C4-2B (cell line): ENCODE results near the gene SQSTM1.
"Not testable (repeated sequence)": the region's sequence is repeated elsewhere in the genome, so short reads cannot be mapped to it uniquely, and the experiment has no call there.

Experiments used
- H3K27ac ChIP-seq: fragments of 450-650 bp; 2 replicates; pipeline ENCODE4 v1.5.1; 2017
- CTCF ChIP-seq: fragments of 450-650 bp; conservative IDR thresholded peaks from 2 replicates; pipeline ENCODE4 v1.5.1; 2017; ENCODE audit warnings: mild to moderate bottlenecking
- ZFX ChIP-seq: fragments of 450-650 bp; IDR thresholded peaks from 2 replicates; pipeline ENCODE4 v1.6.1; 2017

SQSTM1 gene

GRCh38 chr5:179788193-179788854 lies 32.4 kb upstream of the SQSTM1 start:
- H3K27ac ChIP-seq: no peak overlapping the region
- TF ChIP-seq ZFX: no peak
- no peak for TF ChIP-seq CTCF

GRCh38 chr5:179789278-179789677 lies 31.4 kb upstream of the SQSTM1 start:
- not testable (repeated sequence) for H3K27ac ChIP-seq

GRCh38 chr5:179791881-179792611 lies 28.7 kb upstream of the SQSTM1 start:
- H3K27ac ChIP-seq: no peak overlapping the region
- TF ChIP-seq CTCF (no peak), ZFX (no peak)

GRCh38 chr5:179792612-179793467 lies 27.9 kb upstream of the SQSTM1 start:
- no peak for TF ChIP-seq ZFX
- TF ChIP-seq CTCF: no peak
- no peak overlapping the region for H3K27ac ChIP-seq

- H3K27ac ChIP-seq: peak within 1 kb of the TSS; percentile 88; the same call in 1 of the 2 replicates
- TF ChIP-seq ZFX (no peak), CTCF (no peak)
Measured at GRCh38 chr5:179793468-179794139, 27.1 kb upstream of the SQSTM1 start, which contains the start of gene LTC4S. Gene LTC4S (plus strand): TSS chr5:179793986. CDS start chr5:179794081, 95 bp downstream.

GRCh38 chr5:179794171-179794570 lies 26.5 kb upstream of the SQSTM1 start:
- H3K27ac ChIP-seq: no peak overlapping the region

More at GRCh38 chr5:179794171-179794570, 26.5 kb upstream of the SQSTM1 start:
- TF ChIP-seq CTCF: no peak
- TF ChIP-seq ZFX: no peak
